ENCODE results near the gene FOCAD.

DNA sequence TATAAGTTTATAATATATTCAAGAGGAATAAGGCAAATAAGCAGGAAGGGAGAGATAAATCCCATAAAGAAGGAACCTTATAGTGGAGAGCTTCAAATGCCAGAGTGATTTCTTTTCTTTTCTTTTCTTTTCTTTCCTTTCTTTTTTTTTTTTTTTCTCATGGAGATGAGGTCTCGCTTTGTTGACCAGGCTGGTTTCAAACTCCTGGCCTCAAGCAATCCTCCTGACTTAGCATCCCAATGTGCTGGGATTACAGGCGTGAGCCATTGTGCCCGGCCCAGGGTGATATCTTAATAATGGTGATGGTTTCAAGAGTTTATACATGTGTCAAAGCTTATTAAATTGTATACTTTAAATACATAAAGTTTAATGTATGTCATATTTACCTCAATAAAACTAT lies 19.6 kb upstream of the FOCAD start:
- TF ChIP-seq, protein P1, sequence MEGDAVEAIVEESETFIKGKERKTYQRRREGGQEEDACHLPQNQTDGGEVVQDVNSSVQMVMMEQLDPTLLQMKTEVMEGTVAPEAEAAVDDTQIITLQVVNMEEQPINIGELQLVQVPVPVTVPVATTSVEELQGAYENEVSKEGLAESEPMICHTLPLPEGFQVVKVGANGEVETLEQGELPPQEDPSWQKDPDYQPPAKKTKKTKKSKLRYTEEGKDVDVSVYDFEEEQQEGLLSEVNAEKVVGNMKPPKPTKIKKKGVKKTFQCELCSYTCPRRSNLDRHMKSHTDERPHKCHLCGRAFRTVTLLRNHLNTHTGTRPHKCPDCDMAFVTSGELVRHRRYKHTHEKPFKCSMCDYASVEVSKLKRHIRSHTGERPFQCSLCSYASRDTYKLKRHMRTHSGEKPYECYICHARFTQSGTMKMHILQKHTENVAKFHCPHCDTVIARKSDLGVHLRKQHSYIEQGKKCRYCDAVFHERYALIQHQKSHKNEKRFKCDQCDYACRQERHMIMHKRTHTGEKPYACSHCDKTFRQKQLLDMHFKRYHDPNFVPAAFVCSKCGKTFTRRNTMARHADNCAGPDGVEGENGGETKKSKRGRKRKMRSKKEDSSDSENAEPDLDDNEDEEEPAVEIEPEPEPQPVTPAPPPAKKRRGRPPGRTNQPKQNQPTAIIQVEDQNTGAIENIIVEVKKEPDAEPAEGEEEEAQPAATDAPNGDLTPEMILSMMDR (conservative IDR thresholded peaks at IDR 0.05; ENCODE audit: low read length): no peak
- no peak for TF ChIP-seq EZH2phosphoT487 (IDR thresholded peaks at IDR 0.05; ENCODE audit: borderline replicate concordance)
